AG04449 (cell line): ENCODE measurements around the gene TSPYL4.

Source experiments
- CTCF ChIA-PET: fragments of 350-600 bp; formaldehyde crosslinking; extraction: SDS; loops from one replicate; lab custom pipeline; 2021; ENCODE audit warnings: antibody characterized with exemption; lab: Yijun Ruan, JAX
- POLR2A ChIA-PET: fragments of 400-600, 350-600 bp; formaldehyde crosslinking; extraction: SDS; loops from one replicate; lab custom pipeline; 2020; ENCODE audit warnings: antibody characterized with exemption, inconsistent platforms; lab: Yijun Ruan, JAX
- DNase-seq: peaks from one replicate; pipeline ENCODE4 v3.0.0-alpha.2; 2010; ENCODE audit warnings: low read depth, low spot score
- H3K4me3 ChIP-seq: 2 replicates; pipeline ENCODE4 v1.5.1; 2011; ENCODE audit warnings: low read depth, mild to moderate bottlenecking, control low read depth, low read length
- CTCF ChIP-seq: IDR thresholded peaks from one replicate; pipeline ENCODE4 v1.5.1; 2011; ENCODE audit warnings: mild to moderate bottlenecking, moderate library complexity, low read length, control low read depth, inconsistent platforms; ENCODE audit not compliant: insufficient read depth; ENCODE audit errors: missing control alignments

The TSPYL4 gene

GRCh38 chr6:116234689-116235088 lies 19.2 kb downstream of the TSPYL4 start:
- ChIA-PET POLR2A (no interaction called here), CTCF (interaction anchor here (2.1 kb wide), 1 partner anchor 34 kb away, joined by 9 read pairs; no protein-coding TSS in a partner anchor)
- H3K4me3 ChIP-seq: no peak overlapping the region
- TF ChIP-seq CTCF: no peak
- no peak for DNase-seq

GRCh38 chr6:116229287-116229913 lies 24.5 kb downstream of the TSPYL4 start:
- ChIA-PET POLR2A (interaction anchor here (0.7 to 1.3 kb wide), 4 partner anchors 22 to 344 kb away, joined by 3 to 7 read pairs (median 5); partner anchors contain the start of gene TSPYL4), CTCF (interaction anchor here (0.8 to 3.4 kb wide), 9 partner anchors 9 to 416 kb away, joined by 3 to 46 read pairs (median 4); no protein-coding TSS in a partner anchor)
- peak; percentile 74 for DNase-seq
- peak overlapping the region; percentile 52 for H3K4me3 ChIP-seq
- no peak for TF ChIP-seq CTCF

- POLR2A ChIA-PET: no interaction called here
- no peak overlapping the region for H3K4me3 ChIP-seq
- DNase-seq: no peak
- no peak for TF ChIP-seq CTCF
- CTCF ChIA-PET: interaction anchor here (0.7 to 10.3 kb wide), 5 partner anchors 12 to 339 kb away, joined by 3 to 143 read pairs (median 4); no protein-coding TSS in a partner anchor
Measured at GRCh38 chr6:116223355-116223754, 30.5 kb downstream of the TSPYL4 start.

GRCh38 chr6:116221911-116222310 lies 32.0 kb downstream of the TSPYL4 start:
- no peak for TF ChIP-seq CTCF
- H3K4me3 ChIP-seq: no peak overlapping the region
- ChIA-PET CTCF (interaction anchor here (1.3 to 10.3 kb wide), 2 partner anchors 47 to 343 kb away, joined by 3 to 143 read pairs; no protein-coding TSS in a partner anchor), POLR2A (no interaction called here)
- no peak for DNase-seq

GRCh38 chr6:116221067-116221466 lies 32.8 kb downstream of the TSPYL4 start:
- no peak for TF ChIP-seq CTCF
- ChIA-PET CTCF (interaction anchor here (1.3 to 10.3 kb wide), 2 partner anchors 48 to 344 kb away, joined by 3 to 143 read pairs; no protein-coding TSS in a partner anchor), POLR2A (no interaction called here)
- no peak overlapping the region for H3K4me3 ChIP-seq
- DNase-seq: no peak

GRCh38 chr6:116218866-116219265 lies 35.0 kb downstream of the TSPYL4 start:
- no peak for TF ChIP-seq CTCF
- no peak overlapping the region for H3K4me3 ChIP-seq
- no peak for DNase-seq
- POLR2A ChIA-PET: no interaction called here
- CTCF ChIA-PET: interaction anchor here (0.8 to 10.3 kb wide), 29 partner anchors 9 to 751 kb away, joined by 3 to 143 read pairs (median 5); partner anchors contain the start of genes RWDD1 and TSPYL4
